GM21447 (cell line): ENCODE data around the gene CCL22.
"Not testable (repeated sequence)": the region's sequence is repeated elsewhere in the genome, so short reads cannot be mapped to it uniquely, and the experiment has no call there.

Experiments
- ATAC-seq: cut with Tn5 transposase; IDR thresholded peaks from one replicate; pipeline ENCODE4 v1.9.1; 2021; ENCODE audit not compliant: unreplicated experiment

Gene CCL22

GRCh38 chr16:57374067-57374534 lies 15.5 kb downstream of the CCL22 start:
- ATAC-seq, result no peak

GRCh38 chr16:57374925-57375465 lies 16.4 kb downstream of the CCL22 start:
- not testable (repeated sequence) for ATAC-seq

- ATAC-seq, result no peak
These were observed 17.8 kb downstream of the CCL22 start for GRCh38 chr16:57376313-57376818.

GRCh38 chr16:57377080-57377841 lies 18.7 kb downstream of the CCL22 start:
- peak; percentile 64 for ATAC-seq

GRCh38 chr16:57379579-57379978 lies 21.0 kb downstream of the CCL22 start:
- no peak for ATAC-seq

GRCh38 chr16:57380671-57381462 lies 22.3 kb downstream of the CCL22 start:
- ATAC-seq, result no peak

GRCh38 chr16:57381791-57382534 lies 23.4 kb downstream of the CCL22 start:
- no peak for ATAC-seq

GRCh38 chr16:57382535-57383275 lies 24.1 kb downstream of the CCL22 start:
- ATAC-seq, result no peak

- no peak for ATAC-seq
These were observed 25.0 kb downstream of the CCL22 start for GRCh38 chr16:57383276-57384247.

- ATAC-seq, result no peak
These were observed 25.9 kb downstream of the CCL22 start for GRCh38 chr16:57384248-57385070.

- ATAC-seq, result no peak
These were observed 26.5 kb downstream of the CCL22 start for GRCh38 chr16:57385083-57385482.

- ATAC-seq, result no peak
These were observed 27.9 kb downstream of the CCL22 start for GRCh38 chr16:57386381-57386951.

- ATAC-seq, result peak; percentile 58
These were observed 29.2 kb downstream of the CCL22 start for GRCh38 chr16:57387598-57388354.

GRCh38 chr16:57388359-57389086 lies 29.9 kb downstream of the CCL22 start:
- peak; percentile 55 for ATAC-seq

- ATAC-seq, result no peak
These were observed 30.5 kb downstream of the CCL22 start for GRCh38 chr16:57389087-57389468.

GRCh38 chr16:57390636-57391295 lies 32.2 kb downstream of the CCL22 start:
- ATAC-seq, result no peak
